DMS53 treated with DMSO at 0.1 percent for 48 hours (cell line): Measurements from ENCODE around the gene CD40LG.

Experiments
- DNase-seq: peaks from one replicate; lab custom pipeline; 2025; ENCODE audit not compliant: unreplicated experiment; lab: John Stamatoyannopoulos, UW

Gene CD40LG

DNA sequence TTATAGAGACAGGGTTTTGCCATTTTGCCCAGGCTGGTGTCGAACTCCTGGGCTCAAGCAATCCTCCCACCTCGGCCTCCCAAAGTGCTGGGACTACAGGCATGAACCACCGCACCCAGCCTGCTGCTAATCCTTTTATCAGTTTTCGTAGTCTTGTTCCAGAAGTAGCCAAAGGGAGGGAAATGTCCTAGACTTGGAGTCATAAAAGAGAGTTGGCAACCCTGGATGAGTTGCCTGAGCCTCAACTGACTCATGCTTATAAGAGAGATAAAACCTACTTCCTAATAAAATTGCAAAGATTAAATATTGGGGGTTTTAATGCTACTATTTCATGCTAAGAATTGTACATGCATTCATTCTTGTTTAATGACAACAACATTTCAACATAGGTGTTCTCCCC lies 44.3 kb downstream of the CD40LG start:
- DNase-seq, result no peak

DNA sequence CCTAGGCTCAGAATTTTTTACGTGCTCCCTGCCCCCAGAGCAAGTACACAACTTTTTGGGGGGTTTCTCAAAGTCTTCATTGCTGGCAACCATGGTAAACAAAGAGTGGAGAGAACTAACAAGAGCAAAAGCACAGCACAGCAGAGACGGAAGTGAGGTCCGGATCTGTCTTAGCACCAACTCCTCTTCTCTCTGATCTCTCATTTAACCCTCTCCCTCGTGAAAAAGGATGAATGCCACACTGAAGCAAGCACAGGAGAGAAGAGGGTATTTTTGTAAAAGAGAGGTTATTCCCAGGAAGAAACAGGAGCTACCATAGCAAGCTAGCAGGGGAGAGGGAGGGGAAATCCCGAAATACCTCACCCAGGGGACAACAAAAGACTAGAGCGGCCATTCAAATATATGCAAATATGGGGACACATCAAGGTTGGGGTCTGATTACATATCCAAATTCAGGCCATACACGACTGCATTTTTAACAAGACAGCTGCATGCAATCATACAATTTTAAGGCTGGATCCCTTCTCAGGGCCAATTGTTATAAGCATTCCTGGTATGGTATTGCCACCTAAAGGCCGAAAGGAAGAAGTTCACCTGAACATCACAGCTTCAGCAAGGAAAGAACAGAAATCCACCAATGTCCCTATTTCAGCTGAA lies 46.6 kb downstream of the CD40LG start:
- peak; percentile 34 for DNase-seq

DNA sequence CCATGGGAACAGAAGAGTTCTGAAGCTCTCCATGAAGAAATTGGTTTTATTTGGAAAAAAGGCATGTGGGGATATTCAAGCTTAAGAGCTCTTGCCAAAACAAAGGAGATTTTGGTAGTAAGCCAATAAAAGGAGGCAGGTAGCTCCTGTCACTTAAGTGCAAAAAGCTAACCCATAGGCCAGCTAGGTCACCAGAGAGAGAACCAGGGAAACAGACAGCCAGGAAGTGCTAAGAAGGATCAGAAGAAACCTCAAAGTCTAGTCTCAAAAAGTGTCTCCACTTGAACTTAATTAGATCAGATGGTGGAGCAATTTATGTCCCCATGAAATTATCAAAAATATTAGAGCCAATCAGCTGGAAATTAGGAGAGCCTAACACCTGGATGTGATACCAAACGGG lies 49.2 kb downstream of the CD40LG start:
- DNase-seq, result no peak

DNA sequence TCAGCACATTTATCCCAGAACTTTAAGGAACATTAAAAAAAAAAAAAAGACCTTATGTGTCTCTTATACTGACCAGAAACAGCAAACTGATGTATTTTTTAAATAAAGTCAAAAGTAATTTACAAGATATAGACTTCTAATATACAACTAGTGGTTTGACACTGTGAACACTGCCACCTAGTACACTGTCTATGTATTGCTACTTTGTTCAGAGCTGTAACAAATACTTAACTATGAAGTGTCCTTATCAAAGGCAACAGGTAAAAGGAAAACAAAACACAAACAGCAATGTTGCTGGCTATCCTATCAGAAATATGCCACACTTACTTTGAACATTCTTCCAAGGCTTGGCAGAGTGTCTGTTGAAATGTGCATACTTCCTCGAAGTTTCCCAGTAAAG lies 60.4 kb downstream of the CD40LG start:
- DNase-seq, result peak; percentile 5
